Astrocyte of the cerebellum (primary cell): Measurements from ENCODE around the gene GRID2.

Experiments used
- DNase-seq: peaks from one replicate; pipeline ENCODE4 v3.0.0-alpha.2; 2011; ENCODE audit warnings: low read depth
- H3K4me3 ChIP-seq: 2 replicates; pipeline ENCODE4 v1.5.1; 2011; ENCODE audit warnings: mild to moderate bottlenecking, low read depth, low read length, moderate library complexity
- in situ Hi-C: cut with HindIII; loops from 2 replicates; pipeline ENCODE4 v1.10.0; 2017; ENCODE audit warnings: low sequenced_read_pairs
- TF ChIP-seq, protein P1 (sequence below): IDR thresholded peaks from 2 replicates; pipeline ENCODE4 v1.5.1; 2012; ENCODE audit warnings: low read length, low read depth, moderate library complexity, mild to moderate bottlenecking; ENCODE audit errors: missing control alignments

The GRID2 gene

GRCh38 chr4:93403571-93403970, 1099.8 kb downstream of the GRID2 start:
- DNase-seq, result no peak
- no peak overlapping the region for H3K4me3 ChIP-seq
- TF ChIP-seq, protein P1, sequence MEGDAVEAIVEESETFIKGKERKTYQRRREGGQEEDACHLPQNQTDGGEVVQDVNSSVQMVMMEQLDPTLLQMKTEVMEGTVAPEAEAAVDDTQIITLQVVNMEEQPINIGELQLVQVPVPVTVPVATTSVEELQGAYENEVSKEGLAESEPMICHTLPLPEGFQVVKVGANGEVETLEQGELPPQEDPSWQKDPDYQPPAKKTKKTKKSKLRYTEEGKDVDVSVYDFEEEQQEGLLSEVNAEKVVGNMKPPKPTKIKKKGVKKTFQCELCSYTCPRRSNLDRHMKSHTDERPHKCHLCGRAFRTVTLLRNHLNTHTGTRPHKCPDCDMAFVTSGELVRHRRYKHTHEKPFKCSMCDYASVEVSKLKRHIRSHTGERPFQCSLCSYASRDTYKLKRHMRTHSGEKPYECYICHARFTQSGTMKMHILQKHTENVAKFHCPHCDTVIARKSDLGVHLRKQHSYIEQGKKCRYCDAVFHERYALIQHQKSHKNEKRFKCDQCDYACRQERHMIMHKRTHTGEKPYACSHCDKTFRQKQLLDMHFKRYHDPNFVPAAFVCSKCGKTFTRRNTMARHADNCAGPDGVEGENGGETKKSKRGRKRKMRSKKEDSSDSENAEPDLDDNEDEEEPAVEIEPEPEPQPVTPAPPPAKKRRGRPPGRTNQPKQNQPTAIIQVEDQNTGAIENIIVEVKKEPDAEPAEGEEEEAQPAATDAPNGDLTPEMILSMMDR, result no peak
- in situ Hi-C loops, result no loop called here

GRCh38 chr4:93407493-93408275, 1103.9 kb downstream of the GRID2 start:
- H3K4me3 ChIP-seq, result no peak overlapping the region
- TF ChIP-seq, protein P1, result no peak
- in situ Hi-C loops, result no loop called here
- DNase-seq, result no peak

GRCh38 chr4:93409035-93409434, 1105.3 kb downstream of the GRID2 start:
- TF ChIP-seq, protein P1, result no peak
- no peak overlapping the region for H3K4me3 ChIP-seq
- DNase-seq, result no peak
- in situ Hi-C loops, result no loop called here

- H3K4me3 ChIP-seq, result no peak overlapping the region
- TF ChIP-seq, protein P1, result no peak
- in situ Hi-C loops, result no loop called here
- no peak for DNase-seq
Measured at GRCh38 chr4:93414041-93414550, 1110.3 kb downstream of the GRID2 start.

- TF ChIP-seq, protein P1, result no peak
- DNase-seq, result peak; percentile 16
- in situ Hi-C loops, result no loop called here
- H3K4me3 ChIP-seq, result no peak overlapping the region
Measured at GRCh38 chr4:93416344-93417128, 1112.8 kb downstream of the GRID2 start.

- TF ChIP-seq, protein P1, result no peak
- no peak overlapping the region for H3K4me3 ChIP-seq
- no peak for DNase-seq
- in situ Hi-C loops, result no loop called here
Measured at GRCh38 chr4:93431371-93431770, 1127.6 kb downstream of the GRID2 start.
